AG04449 (cell line): ENCODE data around the gene ZNF343.

ENCODE experiments used
- CTCF ChIA-PET: fragments of 350-600 bp; formaldehyde crosslinking; extraction: SDS; loops from one replicate; lab custom pipeline; 2021; ENCODE audit warnings: antibody characterized with exemption; lab: Yijun Ruan, JAX
- POLR2A ChIA-PET: fragments of 400-600, 350-600 bp; formaldehyde crosslinking; extraction: SDS; loops from one replicate; lab custom pipeline; 2020; ENCODE audit warnings: antibody characterized with exemption, inconsistent platforms; lab: Yijun Ruan, JAX
- DNase-seq: peaks from one replicate; pipeline ENCODE4 v3.0.0-alpha.2; 2010; ENCODE audit warnings: low read depth, low spot score
- H3K4me3 ChIP-seq: 2 replicates; pipeline ENCODE4 v1.5.1; 2011; ENCODE audit warnings: low read depth, mild to moderate bottlenecking, control low read depth, low read length
- TF ChIP-seq, protein P1 (sequence below): IDR thresholded peaks from one replicate; pipeline ENCODE4 v1.5.1; 2011; ENCODE audit warnings: mild to moderate bottlenecking, moderate library complexity, low read length, control low read depth, inconsistent platforms; ENCODE audit not compliant: insufficient read depth; ENCODE audit errors: missing control alignments

ZNF343 gene

DNA sequence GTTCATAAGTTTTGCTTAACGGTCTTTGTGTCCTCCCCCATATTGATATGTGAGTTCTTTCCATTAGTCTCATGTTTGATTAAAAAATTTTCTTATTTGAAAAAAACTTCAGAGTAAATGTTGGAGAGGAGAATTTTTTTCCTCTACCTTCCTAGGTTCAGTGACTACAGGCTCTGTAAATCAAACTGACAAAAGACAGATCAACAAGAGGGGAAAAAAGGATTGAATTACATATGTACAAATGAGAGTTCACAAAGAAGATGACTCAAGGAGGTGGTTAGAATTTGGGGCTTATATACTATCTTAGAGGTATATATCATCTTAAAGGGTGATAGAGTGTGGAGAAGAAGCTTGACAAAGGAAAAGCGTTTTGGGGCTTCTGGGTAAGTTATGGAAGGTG, 33.2 kb upstream of the ZNF343 start:
- ChIA-PET CTCF (interaction anchor here (1.5 to 4.3 kb wide), 2 partner anchors 19 to 41 kb away, joined by 3 to 32 read pairs; no protein-coding TSS in a partner anchor), POLR2A (no interaction called here)
- H3K4me3 ChIP-seq, result no peak overlapping the region
- no peak for DNase-seq
- TF ChIP-seq, protein P1, sequence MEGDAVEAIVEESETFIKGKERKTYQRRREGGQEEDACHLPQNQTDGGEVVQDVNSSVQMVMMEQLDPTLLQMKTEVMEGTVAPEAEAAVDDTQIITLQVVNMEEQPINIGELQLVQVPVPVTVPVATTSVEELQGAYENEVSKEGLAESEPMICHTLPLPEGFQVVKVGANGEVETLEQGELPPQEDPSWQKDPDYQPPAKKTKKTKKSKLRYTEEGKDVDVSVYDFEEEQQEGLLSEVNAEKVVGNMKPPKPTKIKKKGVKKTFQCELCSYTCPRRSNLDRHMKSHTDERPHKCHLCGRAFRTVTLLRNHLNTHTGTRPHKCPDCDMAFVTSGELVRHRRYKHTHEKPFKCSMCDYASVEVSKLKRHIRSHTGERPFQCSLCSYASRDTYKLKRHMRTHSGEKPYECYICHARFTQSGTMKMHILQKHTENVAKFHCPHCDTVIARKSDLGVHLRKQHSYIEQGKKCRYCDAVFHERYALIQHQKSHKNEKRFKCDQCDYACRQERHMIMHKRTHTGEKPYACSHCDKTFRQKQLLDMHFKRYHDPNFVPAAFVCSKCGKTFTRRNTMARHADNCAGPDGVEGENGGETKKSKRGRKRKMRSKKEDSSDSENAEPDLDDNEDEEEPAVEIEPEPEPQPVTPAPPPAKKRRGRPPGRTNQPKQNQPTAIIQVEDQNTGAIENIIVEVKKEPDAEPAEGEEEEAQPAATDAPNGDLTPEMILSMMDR, result no peak

DNA sequence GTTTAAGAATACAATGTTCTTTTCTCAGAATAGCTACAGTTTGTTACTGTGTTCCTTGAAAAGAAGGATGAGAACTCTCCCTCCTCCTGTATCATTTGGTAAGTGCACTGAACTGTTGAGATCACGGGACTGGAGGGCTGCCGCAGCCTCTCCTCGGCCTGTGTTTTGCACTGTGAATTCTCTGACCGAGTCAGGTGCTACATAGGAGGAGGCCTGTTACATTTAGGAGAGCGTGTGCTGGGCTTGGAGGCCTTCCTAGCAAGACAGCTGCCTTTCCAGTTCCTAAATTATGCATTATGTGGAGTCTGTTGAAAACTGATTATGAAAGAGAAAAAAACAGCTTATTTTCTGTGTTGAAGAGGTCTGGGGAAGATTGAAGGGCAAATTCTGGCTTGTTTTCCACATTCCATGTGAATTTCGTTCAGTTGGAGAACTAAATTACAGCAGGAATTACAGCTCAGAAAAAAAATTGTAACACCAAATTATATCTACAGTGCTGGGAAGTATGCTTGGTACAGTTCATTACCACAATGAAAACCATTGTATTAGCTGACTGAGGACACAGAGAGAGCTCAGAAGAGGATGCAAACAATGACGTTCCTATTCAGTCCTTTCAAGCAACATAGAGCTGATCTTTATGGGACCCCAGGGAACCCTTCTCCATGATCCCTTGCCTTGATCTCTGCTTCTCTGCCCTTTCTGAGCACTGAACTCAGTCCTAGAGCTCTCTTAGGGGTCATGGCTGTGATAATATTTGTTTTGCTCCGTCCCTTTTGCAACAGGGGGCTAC, 30.4 kb upstream of the ZNF343 start:
- ChIA-PET POLR2A (no interaction called here), CTCF (interaction anchor here (1.1 to 4.3 kb wide), 3 partner anchors 10 to 16 kb away, joined by 3 to 32 read pairs (median 4); no protein-coding TSS in a partner anchor)
- TF ChIP-seq, protein P1, result no peak
- DNase-seq, result no peak
- H3K4me3 ChIP-seq, result no peak overlapping the region

DNA sequence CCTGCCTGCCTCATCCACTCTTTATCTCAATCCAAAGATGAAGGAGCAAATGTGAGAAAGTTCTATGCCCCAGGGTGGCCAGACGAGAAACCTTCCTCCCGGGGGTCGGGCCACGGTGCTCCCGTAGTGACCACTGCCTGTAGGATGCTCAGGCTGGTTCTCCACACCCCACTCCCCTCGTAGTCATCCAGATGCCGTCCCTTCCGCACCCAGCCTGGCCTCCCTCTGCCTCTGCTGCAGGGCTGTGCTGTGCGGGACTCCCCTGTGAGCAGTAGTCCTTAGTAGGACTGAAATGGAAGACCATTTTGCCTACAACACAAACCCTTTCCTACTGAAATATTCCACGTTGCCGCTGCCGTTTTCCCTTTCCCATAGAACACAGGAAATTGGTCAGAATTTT, 29.6 kb upstream of the ZNF343 start:
- CTCF ChIA-PET, result interaction anchor here (1.1 kb wide), 1 partner anchor 12 kb away, joined by 4 read pairs; no protein-coding TSS in a partner anchor
- TF ChIP-seq, protein P1, result no peak
- no peak overlapping the region for H3K4me3 ChIP-seq
- POLR2A ChIA-PET, result no interaction called here
- no peak for DNase-seq

DNA sequence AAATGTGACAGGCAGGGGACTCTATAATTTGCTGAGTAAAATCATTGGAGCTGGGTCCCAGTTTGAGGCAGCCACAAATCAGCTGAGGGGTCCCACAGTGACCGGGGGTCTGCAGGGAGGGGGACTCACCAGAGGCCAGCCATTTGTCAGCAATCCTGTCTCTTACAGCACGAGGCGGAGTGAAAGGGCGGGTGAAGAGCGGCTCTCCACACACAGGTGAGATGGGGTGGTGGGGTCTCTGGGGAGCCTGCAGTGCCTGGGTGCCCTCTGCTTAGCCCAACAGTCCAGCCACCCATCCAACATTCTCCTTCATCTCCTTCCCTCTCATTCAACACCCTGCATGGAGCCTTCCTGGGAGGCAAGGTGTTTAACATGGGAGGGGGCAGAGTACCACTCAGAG, 28.4 kb upstream of the ZNF343 start:
- CTCF ChIA-PET, result no interaction called here
- DNase-seq, result no peak
- TF ChIP-seq, protein P1, result no peak
- POLR2A ChIA-PET, result no interaction called here
- no peak overlapping the region for H3K4me3 ChIP-seq

DNA sequence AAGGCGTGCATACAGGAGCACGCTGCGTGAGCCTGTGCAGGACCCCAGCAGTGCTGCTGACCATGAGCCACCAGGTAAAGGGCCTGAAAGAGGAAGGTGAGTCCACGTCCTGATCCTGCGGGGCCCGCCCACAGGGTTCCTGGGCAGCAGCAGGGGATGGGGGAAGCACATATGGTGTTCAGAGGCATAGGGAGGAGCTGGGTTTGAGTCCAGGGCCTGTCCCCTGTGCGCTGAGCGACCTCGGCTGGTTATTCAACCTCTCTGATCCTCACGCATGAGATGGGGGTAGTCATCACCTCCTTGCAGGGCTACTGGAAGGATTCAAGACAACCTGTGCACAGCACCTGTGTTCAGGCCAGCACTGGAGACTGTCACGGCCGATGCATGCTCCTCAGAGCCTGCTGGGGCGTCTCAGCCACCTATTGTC, 27.9 kb upstream of the ZNF343 start, which contains the start of gene TMC2:
Gene TMC2 (plus strand): TSS at position 14 of the 427 bp plus-strand sequence. CDS start 49 bp downstream, at position 63.
- POLR2A ChIA-PET, result no interaction called here
- H3K4me3 ChIP-seq, result no peak within 1 kb of the TSS
- TF ChIP-seq, protein P1, result no peak
- CTCF ChIA-PET, result no interaction called here
- no peak for DNase-seq

DNA sequence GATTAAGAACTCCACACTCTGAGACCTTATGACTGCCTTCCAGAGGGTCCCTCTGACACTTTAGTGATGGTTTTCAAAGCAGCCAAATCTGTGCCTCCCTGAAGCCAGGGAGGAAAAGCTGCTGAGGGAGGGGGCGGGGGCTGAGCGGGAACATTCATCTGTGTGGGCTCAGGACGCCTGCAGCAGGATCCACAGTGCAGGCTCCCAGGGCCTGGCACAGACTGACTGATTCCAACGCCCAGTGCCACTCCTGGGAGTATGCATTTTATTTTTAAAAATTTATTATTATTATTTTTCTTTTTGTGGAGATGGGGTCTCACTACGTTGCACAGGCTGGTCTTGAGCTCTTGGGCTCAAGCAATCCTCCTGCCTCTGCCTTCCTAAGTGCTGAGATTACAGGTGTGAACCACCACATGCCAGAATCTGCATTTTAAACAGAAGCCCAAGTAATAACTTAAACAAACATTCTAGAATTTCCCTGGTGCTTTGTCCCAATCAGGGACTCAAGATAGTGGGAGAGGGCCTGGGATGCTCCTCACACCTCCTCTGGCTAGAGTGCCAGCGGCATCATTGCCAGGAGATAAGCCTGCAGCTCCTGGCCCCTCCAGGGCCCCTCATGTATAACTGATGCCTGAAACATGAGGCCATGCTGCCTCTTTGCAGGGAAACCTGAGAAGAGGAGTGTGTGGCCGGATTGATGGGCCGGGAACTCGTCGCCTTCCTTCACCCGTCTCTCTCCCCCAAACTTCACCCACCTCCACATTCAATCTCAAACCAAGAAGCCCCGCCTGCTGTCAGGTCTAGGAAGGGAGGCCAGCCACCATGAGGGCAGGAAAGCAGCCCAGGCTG, 27.2 kb upstream of the ZNF343 start:
- no peak overlapping the region for H3K4me3 ChIP-seq
- CTCF ChIA-PET, result interaction anchor here (1.0 to 1.7 kb wide), 2 partner anchors 12 to 14 kb away, joined by 5 to 6 read pairs; no protein-coding TSS in a partner anchor
- TF ChIP-seq, protein P1, result no peak
- DNase-seq, result no peak
- POLR2A ChIA-PET, result no interaction called here
